Stimulated activated naive CD8-positive, alpha-beta T cell treated with anti-CD3 and anti-CD28 coated beads, Interleukin-15, Interleukin-2, amounts not matched to agents 100 U/mL and 50 U/mL, for 24 hours (primary cell): ENCODE measurements around the gene SLC24A3.
"Not testable (repeated sequence)": the region's sequence is repeated elsewhere in the genome, so short reads cannot be mapped to it uniquely, and the experiment has no call there.

Source experiments
- ATAC-seq: fragments of 150-1000 bp; cut with Tn5 transposase; one replicate; pipeline ENCODE4 v1.10.0; 2021
- DNase-seq: peaks from one replicate; pipeline ENCODE4 v3.0.0; 2021

SLC24A3 gene

GRCh38 chr20:19748681-19749080, 536.2 kb downstream of the SLC24A3 start:
- DNase-seq, result no peak

GRCh38 chr20:19749618-19750071, 537.2 kb downstream of the SLC24A3 start:
- ATAC-seq (no peak), DNase-seq (no peak)

More at GRCh38 chr20:19748681-19749080, 536.2 kb downstream of the SLC24A3 start:
- no peak for ATAC-seq

- DNase-seq, result no peak
- ATAC-seq, result no peak
Measured at GRCh38 chr20:19750101-19750606, 537.7 kb downstream of the SLC24A3 start.

- ATAC-seq (no peak), DNase-seq (no peak)
Measured at GRCh38 chr20:19750907-19751636, 538.6 kb downstream of the SLC24A3 start.

- ATAC-seq, DNase-seq: not testable (repeated sequence)
Measured at GRCh38 chr20:19754201-19754600, 541.8 kb downstream of the SLC24A3 start.

GRCh38 chr20:19756761-19757486, 544.5 kb downstream of the SLC24A3 start:
- no peak for ATAC-seq
- no peak for DNase-seq

- DNase-seq, result peak; percentile 5
- ATAC-seq, result no peak
Measured at GRCh38 chr20:19757487-19758132, 545.2 kb downstream of the SLC24A3 start.

- no peak for ATAC-seq
- peak; percentile 5 for DNase-seq
Measured at GRCh38 chr20:19758133-19758500, 545.7 kb downstream of the SLC24A3 start, which contains the start of gene RIN2. TSS of gene RIN2 (plus strand) at chr20:19758258. CDS start at chr20:19889602, 131,344 bp downstream.

- DNase-seq (no peak), ATAC-seq (no peak)
Measured at GRCh38 chr20:19758501-19759331, 546.3 kb downstream of the SLC24A3 start.

GRCh38 chr20:19760371-19760721, 547.9 kb downstream of the SLC24A3 start:
- DNase-seq (no peak), ATAC-seq (no peak)

GRCh38 chr20:19761326-19761725, 548.9 kb downstream of the SLC24A3 start:
- no peak for DNase-seq

GRCh38 chr20:19761841-19762240, 549.4 kb downstream of the SLC24A3 start:
- ATAC-seq, result no peak
- DNase-seq, result no peak

More at GRCh38 chr20:19761326-19761725, 548.9 kb downstream of the SLC24A3 start:
- ATAC-seq, result no peak

GRCh38 chr20:19764207-19764606, 551.8 kb downstream of the SLC24A3 start:
- DNase-seq (no peak), ATAC-seq (no peak)

GRCh38 chr20:19765266-19765665, 552.8 kb downstream of the SLC24A3 start:
- no peak for DNase-seq
- ATAC-seq, result no peak

GRCh38 chr20:19765913-19766312, 553.5 kb downstream of the SLC24A3 start:
- ATAC-seq (no peak), DNase-seq (no peak)

GRCh38 chr20:19767070-19767469, 554.6 kb downstream of the SLC24A3 start:
- DNase-seq (no peak), ATAC-seq (no peak)

- DNase-seq (no peak), ATAC-seq (no peak)
Measured at GRCh38 chr20:19768325-19768842, 555.9 kb downstream of the SLC24A3 start.

- no peak for ATAC-seq
- DNase-seq, result no peak
Measured at GRCh38 chr20:19769507-19769906, 557.1 kb downstream of the SLC24A3 start.

- DNase-seq (no peak), ATAC-seq (no peak)
Measured at GRCh38 chr20:19770375-19770774, 557.9 kb downstream of the SLC24A3 start.

GRCh38 chr20:19771031-19771430, 558.6 kb downstream of the SLC24A3 start:
- no peak for DNase-seq
- ATAC-seq, result no peak
